DND-41 (cell line): Measurements from ENCODE around the gene ADCY1.

Experiments used
- ATAC-seq: fragments of 200-7000 bp; cut with Tn5 transposase; 3 replicates; pipeline ENCODE4 v1.9.1; 2021; ENCODE audit warnings: low read depth; ENCODE audit not compliant: insufficient read depth
- DNase-seq: peaks from one replicate; pipeline ENCODE4 v3.0.0-alpha.2; 2020
- H2AFZ ChIP-seq: 2 replicates; pipeline ENCODE4 v1.6.0; 2012; ENCODE audit warnings: low read depth, low read length
- H3K27ac ChIP-seq: 2 replicates; pipeline ENCODE4 v1.5.1; 2012; ENCODE audit warnings: low read length, inconsistent platforms
- H3K27me3 ChIP-seq: fragments of 200-600 bp; sonication (generic); 2 replicates; pipeline ENCODE4 v1.6.0; 2012; ENCODE audit warnings: low read length, mild to moderate bottlenecking, inconsistent platforms; ENCODE audit not compliant: insufficient read depth, poor library complexity
- H3K36me3 ChIP-seq: 2 replicates; pipeline ENCODE4 v1.5.1; 2012; ENCODE audit warnings: low read length, inconsistent platforms; ENCODE audit not compliant: insufficient read depth
- H3K4me1 ChIP-seq: 2 replicates; pipeline ENCODE4 v1.5.1; 2012; ENCODE audit warnings: mild to moderate bottlenecking, low read length; ENCODE audit not compliant: insufficient read depth
- H3K4me2 ChIP-seq: 2 replicates; pipeline ENCODE4 v1.6.0; 2012; ENCODE audit warnings: mild to moderate bottlenecking, moderate library complexity, low read length, inconsistent platforms; ENCODE audit not compliant: insufficient read depth
- H3K4me3 ChIP-seq, 2 experiments: fragments of 200-600 bp in 1 of 2; shearing (Covaris generic) in 1 of 2; 2 replicates each; pipeline ENCODE4 v1.5.1; 2012 to 2016; ENCODE audit warnings: inconsistent platforms in 2 of 2, low read length in 2 of 2, mild to moderate bottlenecking in 2 of 2, low read depth in 1 of 2, moderate library complexity in 1 of 2
- H3K79me2 ChIP-seq: 2 replicates; pipeline ENCODE4 v1.6.0; 2012; ENCODE audit warnings: low read length, inconsistent platforms; ENCODE audit not compliant: insufficient read depth
- H3K9ac ChIP-seq: 2 replicates; pipeline ENCODE4 v1.6.0; 2012; ENCODE audit warnings: low read depth, mild to moderate bottlenecking, inconsistent platforms, low read length, moderate library complexity
- H3K9me3 ChIP-seq: 2 replicates; pipeline ENCODE4 v1.5.1; 2012; ENCODE audit warnings: low read length, moderate library complexity, mild to moderate bottlenecking, inconsistent platforms; ENCODE audit not compliant: insufficient read depth, severe bottlenecking
- H4K20me1 ChIP-seq: 2 replicates; pipeline ENCODE4 v1.6.0; 2012; ENCODE audit warnings: low read length; ENCODE audit not compliant: insufficient read depth
- CTCF ChIP-seq: IDR thresholded peaks from 2 replicates; pipeline ENCODE4 v1.5.1; 2012; ENCODE audit warnings: borderline replicate concordance, low read length, moderate library complexity, mild to moderate bottlenecking; ENCODE audit not compliant: poor library complexity, severe bottlenecking; ENCODE audit errors: extremely low read depth
- EZH2 ChIP-seq: IDR thresholded peaks from 3 replicates; pipeline ENCODE4 v1.6.1; 2012; ENCODE audit warnings: borderline replicate concordance, low read depth, mild to moderate bottlenecking, moderate library complexity, low read length, inconsistent platforms; ENCODE audit not compliant: severe bottlenecking

Gene ADCY1

DNA sequence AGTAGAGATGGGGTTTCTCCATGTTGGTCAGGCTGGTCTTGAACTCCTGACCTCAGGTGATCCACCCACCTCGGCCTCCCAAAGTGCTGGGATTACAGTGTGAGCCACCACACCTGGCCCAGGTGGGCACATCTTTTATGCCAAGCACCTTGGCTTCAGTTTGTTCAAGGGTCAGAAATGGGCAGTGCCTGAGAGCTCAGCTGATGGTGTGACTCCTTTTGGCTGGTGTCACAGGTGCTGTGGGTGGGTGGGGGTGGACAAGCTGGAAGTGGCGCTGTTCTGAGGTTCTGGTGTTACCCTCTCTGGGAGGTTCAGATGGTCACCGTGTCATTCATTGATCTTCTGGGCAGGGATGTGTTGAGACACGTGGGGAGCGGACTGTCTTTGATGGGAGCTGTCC is 11.5 kb downstream of the ADCY1 start:
- H3K9me3 ChIP-seq: no peaks in the 10 kb centered on the region
- H3K79me2 ChIP-seq: no peaks in the 10 kb centered on the region
- H3K36me3 ChIP-seq: no peaks in the 10 kb centered on the region
- H4K20me1 ChIP-seq: peaks cover 3% of the 10 kb centered on the region
- H3K4me2 ChIP-seq: no peak overlapping the region
- TF ChIP-seq EZH2: no peak
- TF ChIP-seq CTCF: no peak
- no peak overlapping the region for H3K27ac ChIP-seq
- peaks cover 2% of the 10 kb centered on the region for H3K27me3 ChIP-seq
- H2AFZ ChIP-seq: no peak overlapping the region
- DNase-seq (no peak), ATAC-seq (no peak)
- H3K9ac ChIP-seq: no peak overlapping the region
- H3K4me1 ChIP-seq: no peaks in the 10 kb centered on the region
- no peak overlapping the region for H3K4me3 ChIP-seq

DNA sequence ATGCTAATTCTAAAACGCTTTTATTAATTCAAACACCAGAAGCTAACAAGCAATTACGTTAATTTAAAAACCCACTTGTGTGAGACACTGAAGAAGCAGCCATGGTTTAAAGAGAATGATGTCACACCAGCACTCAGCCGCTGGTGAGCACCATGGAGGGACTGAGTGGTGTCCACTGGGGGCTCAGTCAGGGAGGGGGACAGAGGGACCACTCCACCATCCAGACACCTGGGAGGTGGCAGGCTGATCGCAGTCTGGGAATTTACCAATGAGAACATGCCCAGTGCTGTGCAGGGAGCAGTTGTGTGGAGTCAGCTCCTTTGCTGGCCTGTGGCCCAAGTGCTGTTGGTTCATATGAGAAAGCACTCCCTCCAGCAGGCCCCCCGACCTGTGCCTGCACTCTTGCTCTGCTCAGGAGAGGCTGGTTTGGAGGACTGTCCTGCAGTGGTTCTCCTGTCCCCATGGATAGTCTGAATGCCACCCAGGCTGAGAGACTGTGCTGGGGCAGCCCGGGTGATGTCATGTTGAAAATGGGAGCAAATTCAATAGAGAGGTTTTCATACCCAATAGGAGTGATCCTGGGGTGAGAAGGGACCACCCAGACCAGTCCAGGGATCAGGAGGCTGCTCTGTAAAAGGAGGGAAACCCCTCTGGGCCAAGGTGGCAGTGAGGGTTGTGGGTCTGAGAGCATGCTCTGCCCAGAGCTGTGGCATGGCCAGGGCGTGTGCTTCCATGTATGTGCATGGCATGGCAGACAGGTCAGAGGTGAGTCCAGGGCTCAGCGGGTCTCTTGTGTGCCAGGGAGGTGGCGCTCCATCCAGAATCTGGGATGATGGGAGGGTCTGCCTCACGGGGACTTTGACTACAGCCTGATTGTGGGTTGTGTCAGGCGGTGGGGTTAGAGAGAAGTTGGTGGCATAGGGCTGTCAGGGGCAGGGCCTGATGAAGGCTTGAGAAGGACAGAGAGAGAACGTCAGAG is 12.7 kb downstream of the ADCY1 start:
- TF ChIP-seq CTCF (no peak), EZH2 (no peak)
- Histone ChIP-seq H3K36me3 (no peaks in the 10 kb centered on the region), H3K4me2 (no peak overlapping the region), H3K79me2 (no peaks in the 10 kb centered on the region), H3K9ac (no peak overlapping the region), H4K20me1 (peaks cover 3% of the 10 kb centered on the region), H2AFZ (no peak overlapping the region), H3K27ac (no peak overlapping the region), H3K27me3 (peaks cover 4% of the 10 kb centered on the region), H3K9me3 (no peaks in the 10 kb centered on the region), H3K4me1 (no peaks in the 10 kb centered on the region), H3K4me3 (no peak overlapping the region)
- DNase-seq (no peak), ATAC-seq (no peak)

DNA sequence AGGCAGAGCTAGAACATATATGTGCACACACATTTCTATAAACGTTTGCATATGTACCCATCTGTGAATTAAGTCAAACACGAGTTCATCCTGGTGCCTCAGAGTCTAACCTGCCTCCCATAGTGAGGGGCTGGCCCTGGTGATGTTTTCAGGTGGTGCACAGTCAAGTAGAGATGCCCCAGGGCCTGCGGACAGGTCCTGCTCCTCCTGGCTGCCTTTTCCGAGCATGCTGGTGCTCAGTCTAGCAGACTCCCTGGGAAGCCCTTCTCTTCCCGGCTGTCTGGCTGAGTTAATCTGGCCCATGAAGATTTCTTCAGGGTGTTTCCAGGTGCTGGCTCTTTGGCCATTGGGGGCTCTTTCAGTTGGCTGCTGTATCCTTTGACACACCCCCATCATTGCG is 14.3 kb downstream of the ADCY1 start:
- DNase-seq (no peak), ATAC-seq (no peak)
- no peak overlapping the region for H3K27ac ChIP-seq
- H3K4me3 ChIP-seq: no peak overlapping the region
- H3K27me3 ChIP-seq: peaks cover 4% of the 10 kb centered on the region
- no peaks in the 10 kb centered on the region for H3K36me3 ChIP-seq
- no peak overlapping the region for H3K4me2 ChIP-seq
- TF ChIP-seq CTCF (no peak), EZH2 (no peak)
- H3K4me1 ChIP-seq: no peaks in the 10 kb centered on the region
- H2AFZ ChIP-seq: no peak overlapping the region
- H3K9ac ChIP-seq: no peak overlapping the region
- H3K9me3 ChIP-seq: no peaks in the 10 kb centered on the region
- no peaks in the 10 kb centered on the region for H3K79me2 ChIP-seq
- no peaks in the 10 kb centered on the region for H4K20me1 ChIP-seq
